ENCODE results near the gene PDE1A.
A peak's percentile ranks its signal among the peaks of the same experiment; 100 is the strongest.

PDE1A gene

DNA sequence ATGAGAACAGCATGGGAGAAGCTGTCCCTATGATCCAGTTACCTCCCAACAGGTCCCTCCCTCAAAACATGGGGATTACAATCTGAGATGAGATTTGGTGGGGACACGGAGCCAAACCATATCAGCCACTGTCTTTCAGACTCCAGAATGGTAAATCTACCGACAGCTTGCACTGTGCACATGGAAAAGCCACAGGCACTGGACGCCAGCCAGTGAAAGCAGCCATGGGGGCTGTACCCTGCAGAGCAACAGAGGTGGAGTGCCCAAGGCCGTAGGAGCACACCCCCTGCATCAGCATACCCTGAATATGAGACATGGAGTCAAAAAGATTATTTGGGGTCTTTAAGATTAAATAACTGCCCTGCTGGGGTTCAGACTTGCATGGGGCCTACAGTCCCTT is 218.4 kb downstream of the PDE1A start:
- DNase-seq (ENCODE audit: insufficient read length, low spot score) (no peak), FAIRE-seq (no peak)
- TF ChIP-seq POLR2A (IDR thresholded peaks at IDR 0.05; ENCODE audit: low read depth, low read length), result no peak

DNA sequence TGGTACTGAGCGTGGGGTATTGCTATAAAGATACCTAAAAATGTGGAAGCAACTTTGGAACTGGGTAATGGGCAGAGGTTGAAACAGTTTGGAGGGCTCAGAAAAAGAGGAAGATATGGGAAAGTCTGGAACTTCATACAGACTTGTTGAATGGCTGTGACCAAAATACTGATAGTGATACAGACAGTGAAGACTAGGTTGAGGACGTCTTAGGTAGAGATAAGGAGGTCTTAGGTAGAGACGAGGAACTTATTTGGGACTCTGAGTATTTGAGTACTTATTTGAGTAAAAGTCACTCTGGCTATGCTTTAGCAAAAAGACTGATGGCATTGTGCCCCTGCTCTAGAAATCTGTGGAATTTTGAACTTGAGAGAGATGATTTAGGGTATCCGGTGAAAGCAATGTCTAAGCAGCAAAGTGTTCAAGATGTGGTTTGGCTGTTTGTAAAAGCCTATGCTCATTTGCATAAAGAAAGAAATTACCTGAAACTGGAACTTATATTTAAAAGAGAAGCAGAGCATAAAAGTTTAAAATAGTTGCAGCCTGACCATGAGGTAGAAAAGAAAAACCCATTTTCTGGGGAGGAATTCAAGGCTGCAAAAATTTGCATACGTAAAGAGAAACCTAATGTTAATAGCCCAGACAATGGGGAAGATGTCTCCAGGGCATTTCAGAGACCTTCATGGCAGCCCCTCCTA is 219.6 kb downstream of the PDE1A start:
- DNase-seq (ENCODE audit: insufficient read length, low spot score) (no peak), FAIRE-seq (no peak)
- no peak for TF ChIP-seq POLR2A (IDR thresholded peaks at IDR 0.05; ENCODE audit: low read depth, low read length)

DNA sequence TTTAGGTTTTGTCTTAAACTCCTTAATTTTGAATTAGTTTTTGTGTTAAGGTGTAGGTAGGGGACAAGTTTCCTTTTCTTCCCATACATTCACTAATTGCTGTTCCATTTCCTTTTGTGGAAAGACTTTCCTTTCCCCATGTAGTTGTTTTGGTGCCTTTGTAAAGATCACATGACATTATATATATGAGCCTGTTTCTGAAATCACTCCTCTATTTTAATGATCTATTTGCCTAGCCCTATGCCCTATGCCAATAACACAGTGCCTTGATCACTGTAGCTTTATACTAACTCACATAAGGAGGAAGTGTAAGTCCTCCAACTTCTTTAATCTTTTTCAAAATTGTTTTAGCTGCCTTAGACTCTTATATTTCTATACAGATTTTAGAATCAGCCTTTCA is 229.3 kb downstream of the PDE1A start:
- no peak for DNase-seq (ENCODE audit: insufficient read length, low spot score)
- FAIRE-seq, result no peak

DNA sequence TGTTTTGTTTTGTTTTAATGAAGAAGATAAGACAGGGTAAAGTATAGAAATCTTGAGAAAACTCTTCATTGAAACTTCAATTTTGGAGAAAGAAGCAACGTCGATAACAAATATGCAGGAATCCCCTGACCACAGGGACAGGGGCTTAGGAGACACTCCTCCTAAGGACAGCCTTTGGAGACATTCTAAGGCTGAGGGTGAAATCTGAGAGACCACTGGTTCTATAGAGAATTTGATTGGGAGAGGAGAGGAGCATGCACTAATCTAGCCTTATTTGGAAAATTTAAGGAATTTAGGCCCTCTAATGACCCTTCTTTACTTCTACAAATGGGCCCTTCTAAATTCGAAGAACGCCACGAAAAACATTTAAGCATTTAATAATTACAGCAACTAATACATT is 233.5 kb downstream of the PDE1A start:
- FAIRE-seq, result no peak
- TF ChIP-seq POLR2A (IDR thresholded peaks at IDR 0.05; ENCODE audit: low read depth, low read length), result no peak
- no peak for DNase-seq (ENCODE audit: insufficient read length, low spot score)

More for the DNA sequence above, 229.3 kb downstream of the PDE1A start:
- TF ChIP-seq POLR2A (IDR thresholded peaks at IDR 0.05; ENCODE audit: low read depth, low read length), result no peak

DNA sequence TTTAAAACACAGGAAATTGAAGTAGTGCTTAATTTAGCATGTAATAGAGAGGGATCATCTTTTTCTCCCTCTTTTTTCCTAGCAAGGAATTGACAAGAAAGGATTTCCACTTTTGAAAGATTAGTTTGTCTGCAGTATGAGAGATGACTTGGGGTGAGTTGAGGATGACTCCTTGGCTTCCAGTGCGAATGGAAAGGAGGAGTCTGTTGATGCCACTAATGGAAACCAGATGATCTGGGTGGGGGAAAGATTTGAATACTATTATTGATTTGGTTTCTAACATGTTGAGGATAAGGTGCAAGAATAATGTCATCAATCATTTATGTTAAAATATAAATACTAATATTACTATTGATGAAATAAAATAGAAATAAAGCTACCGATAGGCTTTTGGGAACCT is 235.8 kb downstream of the PDE1A start:
- FAIRE-seq, result no peak
- DNase-seq (ENCODE audit: insufficient read length, low spot score), result no peak
- TF ChIP-seq POLR2A (IDR thresholded peaks at IDR 0.05; ENCODE audit: low read depth, low read length), result no peak

DNA sequence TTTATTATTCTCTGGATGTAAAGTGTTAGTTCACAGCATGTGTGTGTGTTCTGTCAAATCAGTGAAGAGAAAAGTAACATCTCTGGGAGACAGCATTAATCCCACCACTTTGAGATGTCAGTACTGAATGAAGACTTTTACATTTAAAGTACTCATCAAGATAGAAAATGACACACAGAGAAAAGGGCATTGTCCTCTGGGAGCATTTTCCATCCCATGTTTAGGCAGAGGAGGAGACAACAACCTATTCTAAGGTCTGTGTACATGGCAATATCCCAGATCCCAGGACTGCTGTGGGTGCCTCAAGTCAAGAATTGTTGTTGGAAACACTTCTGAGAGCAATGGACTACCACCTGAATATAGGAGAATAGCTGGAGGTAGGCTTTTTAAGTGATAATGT is 239.7 kb downstream of the PDE1A start:
- no peak for FAIRE-seq
- DNase-seq (ENCODE audit: insufficient read length, low spot score), result no peak
- TF ChIP-seq POLR2A (IDR thresholded peaks at IDR 0.05; ENCODE audit: low read depth, low read length), result no peak

DNA sequence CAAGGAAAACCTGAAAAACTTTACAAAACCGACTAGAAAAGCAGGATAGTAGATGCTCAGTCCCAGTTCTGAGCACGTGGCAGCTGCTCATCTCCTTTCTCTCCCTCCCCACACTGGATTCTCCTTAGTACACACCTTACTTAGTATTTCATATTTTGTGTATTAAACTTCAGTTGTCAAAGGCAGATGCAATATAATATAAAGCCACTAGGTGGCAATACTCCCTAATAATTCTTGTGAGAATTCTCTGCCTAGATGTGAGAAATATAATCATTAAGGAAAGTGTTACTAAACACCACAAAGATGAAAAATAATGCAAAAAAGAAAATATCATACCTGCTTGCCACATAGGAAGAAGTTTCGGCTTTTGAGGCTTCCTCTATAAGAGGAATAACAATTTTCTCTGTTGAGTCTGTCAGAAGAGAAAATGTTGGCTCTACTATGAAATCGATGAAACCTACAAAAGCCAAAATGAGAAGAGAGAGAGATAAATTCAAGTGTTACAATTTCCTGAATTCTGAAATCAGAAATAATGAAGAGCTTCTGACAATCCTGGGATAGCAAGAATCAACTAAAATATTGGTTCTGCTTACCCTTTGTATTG is 240.6 kb downstream of the PDE1A start:
- peak; percentile 9 for DNase-seq (ENCODE audit: insufficient read length, low spot score)
- no peak for TF ChIP-seq POLR2A (IDR thresholded peaks at IDR 0.05; ENCODE audit: low read depth, low read length)

DNA sequence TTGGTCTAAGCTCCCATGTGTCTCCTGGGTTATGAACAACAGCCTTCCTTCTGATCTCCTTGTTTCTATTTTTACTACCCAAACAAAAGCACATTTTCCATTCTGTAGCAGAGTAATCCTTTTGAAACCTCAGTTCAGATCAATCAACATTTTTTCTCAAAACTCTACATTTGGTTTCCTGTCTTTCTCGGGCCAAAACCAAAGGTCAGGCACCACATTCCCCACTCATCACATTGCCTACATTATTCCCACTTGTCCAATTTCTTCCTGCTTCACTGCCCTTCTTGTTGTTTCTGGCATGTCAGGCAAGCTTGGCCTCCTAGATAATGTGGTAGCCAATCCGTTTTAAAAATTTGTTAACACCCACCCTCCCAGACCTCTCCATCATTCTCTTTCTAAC is 244.4 kb downstream of the PDE1A start:
- no peak for DNase-seq (ENCODE audit: insufficient read length, low spot score)
- no peak for TF ChIP-seq POLR2A (IDR thresholded peaks at IDR 0.05; ENCODE audit: low read depth, low read length)
- no peak for FAIRE-seq

More for the DNA sequence above, 240.6 kb downstream of the PDE1A start:
- peak; percentile 84 for FAIRE-seq

DNA sequence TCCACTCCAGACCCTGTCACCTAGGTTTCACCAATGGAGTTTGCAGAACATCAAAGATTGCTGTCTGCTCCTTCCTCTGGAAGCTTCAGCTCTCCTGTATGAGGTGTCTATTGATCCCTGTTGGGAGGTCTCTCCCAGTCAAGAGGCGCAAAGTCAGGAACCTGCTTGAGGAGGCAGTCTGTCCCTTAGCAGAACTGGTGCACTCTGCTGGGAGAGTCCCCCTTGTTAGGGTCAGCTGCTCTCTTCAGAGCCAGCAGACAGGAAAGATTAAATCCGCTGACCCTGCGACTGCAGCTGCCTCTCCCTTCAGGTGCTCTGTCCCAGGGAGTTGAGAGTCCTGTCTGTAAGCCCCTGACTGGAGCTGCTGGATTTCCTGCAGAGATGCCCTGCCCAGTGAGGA is 245.5 kb downstream of the PDE1A start:
- no peak for TF ChIP-seq POLR2A (IDR thresholded peaks at IDR 0.05; ENCODE audit: low read depth, low read length)
- no peak for DNase-seq (ENCODE audit: insufficient read length, low spot score)
- FAIRE-seq, result no peak

DNA sequence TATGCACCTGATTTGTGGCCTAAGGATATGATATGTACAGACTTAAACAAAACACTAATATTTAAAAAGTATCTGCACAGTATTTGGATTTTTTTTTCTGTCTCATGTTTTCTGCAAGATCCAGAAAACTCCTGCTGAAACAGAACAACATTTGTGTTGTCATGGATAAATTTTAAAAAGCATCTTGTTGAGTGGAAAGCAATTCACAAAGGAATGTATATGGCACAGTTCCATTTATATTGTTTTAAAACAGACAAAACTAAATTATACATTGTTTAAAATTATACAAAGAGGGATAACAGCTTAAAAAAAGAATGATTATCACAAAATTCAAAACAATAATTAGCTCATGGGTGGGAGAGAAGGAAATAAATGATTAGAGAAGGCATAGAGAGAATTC is 247.7 kb downstream of the PDE1A start:
- TF ChIP-seq POLR2A (IDR thresholded peaks at IDR 0.05; ENCODE audit: low read depth, low read length), result no peak
- no peak for FAIRE-seq
- DNase-seq (ENCODE audit: insufficient read length, low spot score), result no peak

DNA sequence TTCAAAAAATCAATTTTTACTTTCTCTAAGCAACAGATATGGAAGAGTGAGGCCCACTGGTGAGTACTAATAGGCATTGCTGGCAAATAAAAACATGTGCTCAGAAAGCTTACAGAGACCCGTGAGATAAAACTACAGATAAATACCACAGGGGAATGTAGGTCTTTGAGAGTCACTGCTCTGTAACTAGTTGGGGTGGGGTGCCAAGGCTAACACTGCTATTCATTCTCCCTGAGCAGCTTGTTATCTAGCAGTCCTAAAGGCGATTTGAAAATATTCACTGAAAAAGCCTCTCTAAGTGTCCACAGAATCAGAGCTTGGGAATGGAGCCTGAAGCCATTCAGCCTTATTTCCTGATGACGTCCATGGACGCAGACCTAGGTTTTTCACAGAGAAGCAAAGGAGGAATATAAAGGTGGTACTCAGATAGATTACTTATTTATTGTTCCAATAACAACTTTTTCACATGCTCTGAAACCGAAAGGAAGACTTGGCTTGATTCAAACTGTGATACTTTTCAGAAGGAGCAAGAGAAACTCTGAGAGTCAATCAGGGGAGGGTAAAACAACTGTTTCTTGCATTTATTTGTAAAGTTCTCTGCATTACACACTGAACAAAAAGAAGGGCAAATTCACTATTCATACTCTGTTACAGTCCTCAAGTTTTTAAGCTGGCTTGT is 252.8 kb downstream of the PDE1A start:
- no peak for DNase-seq (ENCODE audit: insufficient read length, low spot score)
- no peak for TF ChIP-seq POLR2A (IDR thresholded peaks at IDR 0.05; ENCODE audit: low read depth, low read length)
- no peak for FAIRE-seq

DNA sequence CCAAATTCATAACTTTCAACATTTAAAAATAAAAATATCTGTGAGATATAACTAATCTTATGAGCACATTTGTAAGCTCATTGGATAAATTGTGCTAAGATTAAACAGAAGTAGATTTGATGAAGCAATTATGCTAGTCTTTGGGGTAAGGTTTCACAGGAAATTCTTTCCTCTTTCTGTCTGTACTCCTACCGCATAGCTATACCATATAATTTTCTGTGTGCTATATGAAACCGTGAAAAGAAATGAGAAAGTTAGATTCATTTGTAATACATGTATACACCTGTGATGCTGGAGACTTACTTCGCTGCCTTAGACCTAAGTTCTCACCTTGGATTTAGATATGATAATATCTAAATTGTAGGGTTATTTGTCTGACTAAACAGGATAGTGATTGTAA is 256.5 kb downstream of the PDE1A start:
- no peak for FAIRE-seq
- no peak for DNase-seq (ENCODE audit: insufficient read length, low spot score)
- no peak for TF ChIP-seq POLR2A (IDR thresholded peaks at IDR 0.05; ENCODE audit: low read depth, low read length)

DNA sequence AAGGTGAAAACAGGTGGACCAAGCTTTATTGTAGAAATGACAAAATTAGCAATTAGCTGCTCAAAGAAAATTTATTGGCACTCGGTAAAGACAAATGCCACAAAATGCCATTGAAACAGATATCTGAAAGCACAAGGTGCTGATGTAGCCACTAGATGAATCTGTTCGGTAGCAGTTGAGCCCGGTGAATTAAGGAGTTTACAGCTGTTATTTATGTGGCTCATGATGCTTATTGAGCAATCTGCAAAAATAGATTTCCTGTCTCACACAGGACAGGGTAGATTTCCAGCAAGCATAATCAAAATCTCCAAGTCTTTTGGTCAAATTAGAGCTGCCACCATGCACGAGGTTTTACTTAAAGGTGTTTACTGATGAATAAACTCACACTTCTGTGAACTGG is 259.0 kb downstream of the PDE1A start:
- DNase-seq (ENCODE audit: insufficient read length, low spot score), result no peak
- TF ChIP-seq POLR2A (IDR thresholded peaks at IDR 0.05; ENCODE audit: low read depth, low read length), result no peak
- FAIRE-seq, result no peak

DNA sequence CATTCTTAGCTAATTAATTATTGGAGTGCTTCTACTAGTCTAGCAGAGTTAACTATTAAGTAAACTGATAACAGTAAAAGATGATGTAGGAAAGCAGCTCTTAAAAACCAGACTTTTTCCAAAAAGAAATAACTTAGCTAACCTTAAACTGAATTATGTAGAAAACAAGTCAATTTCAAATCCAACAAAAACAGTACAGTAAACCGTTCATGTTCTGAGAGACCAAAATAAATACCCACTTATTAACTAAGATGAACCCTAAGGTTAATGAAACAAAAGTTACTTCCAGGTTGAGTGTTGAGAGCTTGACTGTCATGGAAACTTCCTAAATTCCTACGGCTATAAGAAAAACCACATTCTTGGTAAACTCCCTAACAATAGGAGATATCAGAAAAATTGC is 260.0 kb downstream of the PDE1A start:
- no peak for TF ChIP-seq POLR2A (IDR thresholded peaks at IDR 0.05; ENCODE audit: low read depth, low read length)
- no peak for DNase-seq (ENCODE audit: insufficient read length, low spot score)
- no peak for FAIRE-seq

DNA sequence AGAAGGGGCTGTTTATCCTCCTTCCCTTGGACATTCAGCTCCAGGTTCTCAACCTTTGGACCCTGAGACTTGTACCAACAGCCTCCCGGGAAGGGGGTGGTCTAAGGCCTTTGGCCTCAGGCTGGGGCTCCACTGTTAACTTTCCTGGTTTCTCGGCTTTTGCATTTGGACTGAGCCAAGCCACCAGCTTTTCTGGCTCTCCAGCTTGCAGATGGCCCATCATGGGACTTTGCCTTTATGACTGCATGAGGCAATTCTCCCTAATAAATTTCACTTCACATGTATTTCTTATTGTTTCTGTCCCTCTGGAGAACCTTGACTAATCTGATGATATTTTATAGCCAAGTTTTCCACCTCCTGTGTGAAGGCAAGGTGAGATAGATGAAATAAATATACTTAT is 260.4 kb downstream of the PDE1A start:
- no peak for FAIRE-seq
- TF ChIP-seq POLR2A (IDR thresholded peaks at IDR 0.05; ENCODE audit: low read depth, low read length), result no peak
- DNase-seq (ENCODE audit: insufficient read length, low spot score), result no peak
